Astrocyte of the spinal cord (primary cell): ENCODE results near the gene MORC1.
A peak's percentile ranks its signal among the peaks of the same experiment; 100 is the strongest.

Source experiments
- DNase-seq: peaks from one replicate; pipeline ENCODE4 v3.0.0; 2011; ENCODE audit warnings: low read depth, low spot score
- H3K4me3 ChIP-seq: 2 replicates; pipeline ENCODE4 v1.5.1; 2011; ENCODE audit warnings: low read depth, mild to moderate bottlenecking, low read length, moderate library complexity
- in situ Hi-C: cut with HindIII; loops from 2 replicates; pipeline ENCODE4 v1.10.0; 2017; ENCODE audit warnings: low sequenced_read_pairs
- TF ChIP-seq, protein P1 (sequence below): IDR thresholded peaks from 2 replicates; pipeline ENCODE4 v1.5.1; 2012; ENCODE audit warnings: low read depth, mild to moderate bottlenecking, low read length, inconsistent platforms

The MORC1 gene

GRCh38 chr3:109131276-109131675 lies 13.3 kb upstream of the MORC1 start:
- H3K4me3 ChIP-seq = no peak overlapping the region
- DNase-seq = no peak
- TF ChIP-seq, protein P1, sequence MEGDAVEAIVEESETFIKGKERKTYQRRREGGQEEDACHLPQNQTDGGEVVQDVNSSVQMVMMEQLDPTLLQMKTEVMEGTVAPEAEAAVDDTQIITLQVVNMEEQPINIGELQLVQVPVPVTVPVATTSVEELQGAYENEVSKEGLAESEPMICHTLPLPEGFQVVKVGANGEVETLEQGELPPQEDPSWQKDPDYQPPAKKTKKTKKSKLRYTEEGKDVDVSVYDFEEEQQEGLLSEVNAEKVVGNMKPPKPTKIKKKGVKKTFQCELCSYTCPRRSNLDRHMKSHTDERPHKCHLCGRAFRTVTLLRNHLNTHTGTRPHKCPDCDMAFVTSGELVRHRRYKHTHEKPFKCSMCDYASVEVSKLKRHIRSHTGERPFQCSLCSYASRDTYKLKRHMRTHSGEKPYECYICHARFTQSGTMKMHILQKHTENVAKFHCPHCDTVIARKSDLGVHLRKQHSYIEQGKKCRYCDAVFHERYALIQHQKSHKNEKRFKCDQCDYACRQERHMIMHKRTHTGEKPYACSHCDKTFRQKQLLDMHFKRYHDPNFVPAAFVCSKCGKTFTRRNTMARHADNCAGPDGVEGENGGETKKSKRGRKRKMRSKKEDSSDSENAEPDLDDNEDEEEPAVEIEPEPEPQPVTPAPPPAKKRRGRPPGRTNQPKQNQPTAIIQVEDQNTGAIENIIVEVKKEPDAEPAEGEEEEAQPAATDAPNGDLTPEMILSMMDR = no peak
- in situ Hi-C loops = no loop called here

GRCh38 chr3:109127553-109127952 lies 9.6 kb upstream of the MORC1 start:
- DNase-seq = no peak
- TF ChIP-seq, protein P1 = no peak
- in situ Hi-C loops = no loop called here
- H3K4me3 ChIP-seq = no peak overlapping the region

DNA sequence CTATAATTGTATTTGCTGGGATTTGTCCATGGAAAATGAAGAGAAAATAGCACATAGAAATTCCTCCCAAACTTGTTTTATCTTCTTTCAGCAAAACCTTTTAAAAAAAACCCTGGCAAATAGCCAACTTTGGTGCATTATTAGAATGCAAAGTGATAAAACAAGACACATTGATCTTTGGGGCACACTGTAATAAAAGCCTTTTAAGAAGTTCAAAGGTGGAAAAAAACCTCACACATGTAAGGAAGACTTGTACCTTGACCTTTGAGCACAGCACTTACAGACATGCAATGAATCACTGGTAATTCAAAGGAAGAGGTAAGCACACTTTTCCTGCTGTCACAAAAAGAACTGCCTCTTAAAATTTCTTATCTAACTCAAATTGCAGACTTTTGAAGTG lies 8.0 kb upstream of the MORC1 start:
- no peak overlapping the region for H3K4me3 ChIP-seq
- no peak for DNase-seq
- TF ChIP-seq, protein P1 = no peak
- in situ Hi-C loops = no loop called here

GRCh38 chr3:109122690-109123089 lies 4.8 kb upstream of the MORC1 start:
- no peak for DNase-seq
- H3K4me3 ChIP-seq = no peak overlapping the region
- in situ Hi-C loops = no loop called here

GRCh38 chr3:109118584-109118983 lies 650 bp upstream of the MORC1 start:
- DNase-seq = no peak
- no peak overlapping the region for H3K4me3 ChIP-seq
- TF ChIP-seq, protein P1 = no peak
- in situ Hi-C loops = no loop called here

More at GRCh38 chr3:109122690-109123089, 4.8 kb upstream of the MORC1 start:
- TF ChIP-seq, protein P1 = no peak

- H3K4me3 ChIP-seq = no peak overlapping the region
- TF ChIP-seq, protein P1 = no peak
- DNase-seq = peak; percentile 16
- in situ Hi-C loops = no loop called here
Observed at GRCh38 chr3:109116031-109116430, 1.9 kb downstream of the MORC1 start.

DNA sequence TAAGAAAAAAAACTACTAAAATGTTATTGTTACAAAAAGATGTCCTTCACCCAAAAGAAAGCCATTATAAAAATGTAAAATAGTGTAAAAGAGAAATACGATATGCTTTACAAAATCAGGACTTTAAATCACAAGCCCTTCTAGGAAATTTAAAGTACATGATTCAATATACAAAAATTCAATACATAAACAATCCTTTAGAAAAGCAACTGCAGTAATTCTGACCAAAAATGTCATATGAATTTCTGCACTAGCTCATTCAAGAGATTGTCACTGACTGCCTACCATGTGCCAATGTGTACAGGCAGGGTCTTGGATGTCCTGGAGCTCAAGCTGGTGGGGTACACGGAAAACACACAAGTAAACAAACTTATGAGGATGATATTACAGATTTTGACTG lies 2.5 kb downstream of the MORC1 start:
- no peak overlapping the region for H3K4me3 ChIP-seq
- peak; percentile 11 for DNase-seq
- TF ChIP-seq, protein P1 = no peak
- in situ Hi-C loops = no loop called here
